H1 (cell line): ENCODE measurements around the gene ADGRF5. TPM values are rescaled to one million over a fixed set of nuclear protein-coding genes. Genes with fewer than 3 reads are reported as not detected.

ENCODE experiments used
- CTCF ChIA-PET: fragments of 300-600 bp; sonication (Branson Sonifier 250); formaldehyde crosslinking; loops from one replicate; lab custom pipeline; 2021; ENCODE audit not compliant: partially characterized antibody; lab: Charles Lee
- POLR2A ChIA-PET: fragments of 300-600 bp; sonication (Branson Sonifier 250); formaldehyde crosslinking; loops from one replicate; lab custom pipeline; 2021; ENCODE audit warnings: inconsistent platforms; ENCODE audit not compliant: partially characterized antibody; lab: Charles Lee
- DNase-seq, 2 experiments: peaks; one replicate each; pipeline versions ENCODE4 v3.0.0 to v3.0.0-alpha.2; 2010 to 2022; ENCODE audit warnings: low spot score in 2 of 2, low read depth in 1 of 2, mixed read lengths in 1 of 2
- FAIRE-seq: peaks from 2 replicates; lab custom pipeline; 2011; peaks lifted over from hg19 to GRCh38; lab: Jason Lieb, UNC
- H2AFZ ChIP-seq: 2 replicates; pipeline ENCODE4 v1.8.1; 2012; ENCODE audit warnings: low read length, inconsistent platforms
- H2AK5ac ChIP-seq: 2 replicates; pipeline ENCODE4 v1.6.1; 2013; ENCODE audit warnings: low read depth, low read length
- H2BK120ac ChIP-seq: replicated peaks from 2 replicates; pipeline ENCODE3; 2013; ENCODE audit warnings: low read depth, low read length, inconsistent platforms
- H2BK12ac ChIP-seq: 2 replicates; pipeline ENCODE4 v1.6.1; 2013; ENCODE audit warnings: low read depth, low read length
- H2BK15ac ChIP-seq: 2 replicates; pipeline ENCODE4 v1.6.1; 2013; ENCODE audit warnings: low read length
- H2BK20ac ChIP-seq: 2 replicates; pipeline ENCODE4 v1.6.1; 2013; ENCODE audit warnings: low read length
- H2BK5ac ChIP-seq: 2 replicates; pipeline ENCODE4 v1.6.1; 2013; ENCODE audit warnings: low read depth, low read length
- H3K14ac ChIP-seq: 2 replicates; pipeline ENCODE4 v1.6.1; 2013; ENCODE audit warnings: inconsistent platforms; ENCODE audit not compliant: insufficient read length
- H3K18ac ChIP-seq: 2 replicates; pipeline ENCODE4 v1.6.1; 2013; ENCODE audit warnings: low read length; ENCODE audit errors: extremely low read depth
- H3K23ac ChIP-seq: 2 replicates; pipeline ENCODE4 v1.6.1; 2013; ENCODE audit warnings: inconsistent platforms; ENCODE audit not compliant: insufficient read length
- H3K23me2 ChIP-seq: 2 replicates; pipeline ENCODE4 v1.6.1; 2013; ENCODE audit warnings: low read depth, low read length
- H3K27ac ChIP-seq: 2 replicates; pipeline ENCODE4 v1.6.1; 2011; ENCODE audit warnings: low read depth, low read length, inconsistent platforms
- H3K27me3 ChIP-seq, 4 experiments: replicated peaks in 1 of 4; 1 replicate in 1 of 4; 2 replicates in 3 of 4; pipeline versions ENCODE4 v1.6.1 to v1.8.1; 2011 to 2013; ENCODE audit warnings: low read length in 3 of 4, mild to moderate bottlenecking in 3 of 4, inconsistent platforms in 2 of 4, mixed read lengths in 2 of 4, moderate library complexity in 1 of 4; ENCODE audit not compliant: control insufficient read depth in 3 of 4, insufficient read depth in 3 of 4; ENCODE audit errors: extremely low read depth in 1 of 4
- H3K36me3 ChIP-seq, 4 experiments: 2 replicates each; pipeline versions ENCODE4 v1.6.1 to v1.8.1; 2011 to 2013; ENCODE audit warnings: mild to moderate bottlenecking in 4 of 4, low read length in 3 of 4, moderate library complexity in 2 of 4, control low read depth in 1 of 4, inconsistent platforms in 1 of 4; ENCODE audit not compliant: insufficient read depth in 4 of 4, control insufficient read depth in 2 of 4
- H3K4ac ChIP-seq: replicated peaks from 2 replicates; pipeline ENCODE3; 2013; ENCODE audit warnings: low read length, low read depth, mixed read lengths, inconsistent platforms; ENCODE audit not compliant: insufficient read length
- H3K4me1 ChIP-seq, 4 experiments: replicated peaks in 1 of 4; 1 replicate in 1 of 4; 2 replicates in 3 of 4; pipeline versions ENCODE4 v1.6.1 to v1.8.1; 2011 to 2013; ENCODE audit warnings: low read length in 3 of 4, inconsistent platforms in 2 of 4, mixed read lengths in 1 of 4; ENCODE audit not compliant: insufficient read depth in 4 of 4, control insufficient read depth in 3 of 4
- H3K4me2 ChIP-seq, 2 experiments: 2 replicates each; pipeline versions ENCODE4 v1.6.1 to v1.8.1; 2011 to 2013; ENCODE audit warnings: low read depth in 2 of 2, low read length in 2 of 2, control low read depth in 1 of 2, inconsistent platforms in 1 of 2, mild to moderate bottlenecking in 1 of 2; ENCODE audit not compliant: insufficient read depth in 1 of 2
- H3K4me3 ChIP-seq, 4 experiments: fragments of 200-600, 300-600 bp in 1 of 4; sonication (generic), shearing (Covaris generic), sonication (Bioruptor Twin) in 1 of 4; 2 replicates each; pipeline versions ENCODE4 v1.5.1 to v1.8.1; 2011 to 2016; ENCODE audit warnings: low read length in 4 of 4, low read depth in 3 of 4, control low read depth in 2 of 4, inconsistent platforms in 2 of 4, mild to moderate bottlenecking in 2 of 4, mixed read lengths in 1 of 4, moderate library complexity in 1 of 4; ENCODE audit not compliant: insufficient read depth in 2 of 4; ENCODE audit errors: extremely low read depth in 1 of 4
- H3K56ac ChIP-seq: replicated peaks from 2 replicates; pipeline ENCODE3; 2013; ENCODE audit warnings: low read depth, mild to moderate bottlenecking, mixed read lengths, low read length, inconsistent platforms; ENCODE audit not compliant: insufficient read length
- H3K79me1 ChIP-seq: 2 replicates; pipeline ENCODE4 v1.6.1; 2013; ENCODE audit warnings: low read depth, low read length, control low read depth
- H3K79me2 ChIP-seq, 2 experiments: 2 replicates each; pipeline versions ENCODE4 v1.6.1 to v1.8.1; 2012 to 2013; ENCODE audit warnings: low read length in 2 of 2, mild to moderate bottlenecking in 2 of 2, inconsistent platforms in 1 of 2; ENCODE audit not compliant: insufficient read depth in 2 of 2, control insufficient read depth in 1 of 2
- H3K9ac ChIP-seq, 4 experiments: replicated peaks in 1 of 4; 1 replicate in 1 of 4; 2 replicates in 3 of 4; pipeline versions ENCODE4 v1.6.1 to v1.8.1; 2011 to 2013; ENCODE audit warnings: low read depth in 3 of 4, low read length in 3 of 4, control low read depth in 2 of 4, mild to moderate bottlenecking in 2 of 4, moderate library complexity in 2 of 4, inconsistent platforms in 1 of 4; ENCODE audit errors: extremely low read depth in 1 of 4
- H3K9me3 ChIP-seq, 2 experiments: 2 replicates each; pipeline versions ENCODE4 v1.6.1 to v1.8.1; 2012 to 2013; ENCODE audit warnings: mild to moderate bottlenecking in 2 of 2, moderate library complexity in 2 of 2, control low read depth in 1 of 2, inconsistent platforms in 1 of 2, low read depth in 1 of 2, low read length in 1 of 2, mixed read lengths in 1 of 2; ENCODE audit not compliant: insufficient read depth in 2 of 2
- H4K20me1 ChIP-seq, 2 experiments: replicated peaks in 1 of 2; 2 replicates each; pipeline versions ENCODE3 to v1.8.1; 2011 to 2013; ENCODE audit warnings: inconsistent platforms in 2 of 2, low read length in 2 of 2, mild to moderate bottlenecking in 1 of 2; ENCODE audit not compliant: insufficient read depth in 2 of 2, control insufficient read depth in 1 of 2
- H4K5ac ChIP-seq: 2 replicates; pipeline ENCODE4 v1.6.1; 2013; ENCODE audit warnings: low read length, low read depth, mixed read lengths, inconsistent platforms; ENCODE audit not compliant: insufficient read length
- H4K8ac ChIP-seq: 2 replicates; pipeline ENCODE4 v1.8.0; 2013; ENCODE audit warnings: mild to moderate bottlenecking, moderate library complexity, low read length, inconsistent platforms; ENCODE audit not compliant: insufficient read depth; ENCODE audit errors: extremely low read depth
- H4K91ac ChIP-seq: replicated peaks from 2 replicates; pipeline ENCODE3; 2013; ENCODE audit warnings: low read length, mixed read lengths, inconsistent platforms; ENCODE audit not compliant: insufficient read length
- CBX5 ChIP-seq: fragments of 300-800, 300-1000 bp; sonication (generic); IDR thresholded peaks from 2 replicates; pipeline ENCODE4 v1.7.1; 2016; ENCODE audit warnings: antibody characterized with exemption, low read length, low read depth
- CTBP2 ChIP-seq: IDR thresholded peaks from 2 replicates; pipeline ENCODE4 v1.7.0; 2011; ENCODE audit warnings: borderline replicate concordance, mild to moderate bottlenecking, moderate library complexity, mixed read lengths, low read length; ENCODE audit not compliant: insufficient read depth, insufficient read length
- JUND ChIP-seq: IDR thresholded peaks from 2 replicates; pipeline ENCODE4 v1.6.1; 2011; ENCODE audit warnings: mild to moderate bottlenecking, improper control_type of control experiment, low read length
- KDM1A ChIP-seq: fragments of 200-600, 300-600 bp; sonication (generic); IDR thresholded peaks from 2 replicates; pipeline ENCODE4 v1.7.1; 2016; ENCODE audit warnings: mild to moderate bottlenecking, low read length, borderline replicate concordance
- POU5F1 ChIP-seq: IDR thresholded peaks from 2 replicates; pipeline ENCODE4 v1.6.1; 2011; ENCODE audit warnings: low read depth, mild to moderate bottlenecking, low read length, moderate library complexity
- RFX5 ChIP-seq: IDR thresholded peaks from 2 replicates; pipeline ENCODE4 v1.6.1; 2011; ENCODE audit warnings: low read depth, low read length, improper control_type of control experiment, borderline replicate concordance
- SP2 ChIP-seq: IDR thresholded peaks from 2 replicates; pipeline ENCODE4 v1.6.1; 2012; ENCODE audit warnings: mild to moderate bottlenecking, low read length, inconsistent platforms
- WGBS, 2 experiments: shearing (Covaris generic) in 1 of 2; methylation state at CpG; one replicate each; pipeline versions ENCODE4 v1.1.6 to v1.1.7; 2013 to 2015; ENCODE audit warnings: low lambda C conversion rate in 2 of 2, mixed read lengths in 2 of 2, inconsistent platforms in 1 of 2, low coverage in 1 of 2, missing lambda C conversion rate in 1 of 2; ENCODE audit not compliant: insufficient replicate concordance in 2 of 2, insufficient coverage in 1 of 2, insufficient read length in 1 of 2; ENCODE audit errors: extremely low coverage in 1 of 2, missing lambda C conversion rate in 1 of 2; 5-methylcytosine and 5-hydroxymethylcytosine counted together
- polyA plus RNA-seq, 7 experiments: library from polyadenylated mRNA; depleted of rRNA in 3 of 7; stranded (reverse) in 5 of 7; unstranded in 2 of 7; fragments of >200 nt in 5 of 7; fragments of 200-250 nt in 2 of 7; gene quantifications; 1 replicate in 5 of 7; 2 replicates in 1 of 7; 4 replicates in 1 of 7; pipeline versions ENCODE4 v1.2.1 to v1.2.3, GENCODE V29; 2011 to 2013; ENCODE audit warnings: missing spikeins in 2 of 7, mixed read lengths in 2 of 7
- total RNA-seq: library from RNA; stranded (reverse); fragmentation: NEBNext Ultra II Directional; extraction: Animal tissue kit (Norgen Biotek cat#: 25700); gene quantifications from 2 replicates; pipeline ENCODE4 v1.2.1, GENCODE V29; 2021

Gene ADGRF5
- total and polyA plus RNA-seq, 2 of the 8 experiments (the other 6 are each of a cell fraction or from before 2014, with no cell fraction given): 0.06 TPM; not detected in 1

DNA sequence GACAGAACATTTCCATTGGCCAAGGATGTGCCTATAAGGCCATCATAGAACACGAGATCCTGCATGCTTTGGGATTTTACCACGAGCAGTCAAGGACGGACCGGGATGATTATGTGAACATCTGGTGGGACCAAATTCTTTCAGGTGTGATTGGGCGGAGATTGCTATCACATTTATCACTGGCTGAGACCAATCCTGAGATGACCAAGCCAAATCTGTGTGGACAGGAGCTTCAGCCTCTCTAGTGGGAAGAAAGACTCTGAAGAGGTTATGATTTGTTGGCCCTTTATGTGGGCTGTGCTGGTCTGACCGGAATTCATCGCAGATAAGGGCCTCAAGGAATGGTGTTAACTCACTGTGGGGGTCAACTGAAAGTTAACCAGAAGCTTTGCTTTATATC, 102.2 kb downstream of the ADGRF5 start:
- no peaks in the 10 kb centered on the region for H3K36me3 ChIP-seq
- FAIRE-seq: no peak
- H3K4ac ChIP-seq: no peak overlapping the region
- no peak overlapping the region for H3K27ac ChIP-seq
- ChIA-PET CTCF (interaction anchor here (0.5 kb wide), 1 partner anchor 14 kb away, joined by 3 read pairs; no protein-coding TSS in a partner anchor), POLR2A (no interaction called here)
- no peaks in the 10 kb centered on the region for H3K79me1 ChIP-seq
- 92% methylated on average over 7 of the region's 7 CpGs; no CpG with 5 or more reads in 1 of the 2 experiments for WGBS, 2 experiments
- no peaks in the 10 kb centered on the region for H3K79me2 ChIP-seq
- no peak overlapping the region for H2BK5ac ChIP-seq
- H3K27me3 ChIP-seq: no peaks in the 10 kb centered on the region
- no peak overlapping the region for H4K8ac ChIP-seq
- no peak overlapping the region for H3K9ac ChIP-seq
- H3K56ac ChIP-seq: no peak overlapping the region
- H3K18ac ChIP-seq: no peak overlapping the region
- TF ChIP-seq JUND (no peak), KDM1A (no peak), RFX5 (no peak), CTBP2 (no peak), SP2 (no peak), CBX5 (no peak), POU5F1 (no peak)
- no peak overlapping the region for H3K4me3 ChIP-seq
- no peak for DNase-seq
- no peaks in the 10 kb centered on the region for H4K20me1 ChIP-seq
- H3K14ac ChIP-seq: no peak overlapping the region
- no peak overlapping the region for H2AFZ ChIP-seq
- H3K23ac ChIP-seq: no peak overlapping the region
- H2BK12ac ChIP-seq: no peak overlapping the region
- peaks cover 3% of the 10 kb centered on the region; the same call in 1 of the 2 replicates for H3K23me2 ChIP-seq
- no peak overlapping the region for H2BK20ac ChIP-seq
- no peak overlapping the region for H2BK120ac ChIP-seq
- no peak overlapping the region for H4K91ac ChIP-seq
- no peak overlapping the region for H4K5ac ChIP-seq
- no peak overlapping the region for H2BK15ac ChIP-seq
- no peak overlapping the region for H2AK5ac ChIP-seq
- H3K9me3 ChIP-seq: no peaks in the 10 kb centered on the region
- no peak overlapping the region for H3K4me2 ChIP-seq
- H3K4me1 ChIP-seq: no peaks in the 10 kb centered on the region
